CD4-positive, alpha-beta T cell (primary cell): Measurements from ENCODE around the gene ZNF223. TPM values are rescaled to one million over a fixed set of nuclear protein-coding genes. Genes with fewer than 3 reads are reported as not detected.

Experiments
- ATAC-seq: fragments of 200-7000 bp; cut with Tn5 transposase; one replicate; pipeline ENCODE4 v1.10.0; 2022; ENCODE audit warnings: mild to moderate bottlenecking; ENCODE audit not compliant: poor library complexity
- CTCF ChIA-PET: fragments of 350-600 bp; sonication (Branson Sonifier 250); formaldehyde crosslinking; loops from one replicate; lab custom pipeline; 2021; ENCODE audit warnings: antibody characterized with exemption, inconsistent platforms; lab: Charles Lee
- POLR2A ChIA-PET: fragments of 350-600 bp; sonication (Branson Sonifier 250); formaldehyde crosslinking; loops from one replicate; lab custom pipeline; 2021; ENCODE audit warnings: antibody characterized with exemption, inconsistent platforms; lab: Charles Lee
- DNase-seq, 14 experiments: peaks; one replicate each; pipeline ENCODE4 v3.0.0-alpha.2; 2013 to 2020; ENCODE audit warnings: mixed read lengths in 2 of 14
- H3K27ac ChIP-seq, 2 donors: one replicate each; pipeline versions ENCODE4 v1.5.1 to v1.7.0; 2013; ENCODE audit warnings: low read length in 2 of 2, low read depth in 1 of 2, mild to moderate bottlenecking in 1 of 2
- H3K27me3 ChIP-seq, 2 experiments: 1 replicate in 1 of 2; 2 replicates in 1 of 2; pipeline versions ENCODE4 v1.6.1 to v1.7.0; 2013; ENCODE audit warnings: low read length in 2 of 2, control low read depth in 1 of 2, mild to moderate bottlenecking in 1 of 2, moderate library complexity in 1 of 2; ENCODE audit not compliant: insufficient read depth in 2 of 2, control insufficient read depth in 1 of 2
- H3K36me3 ChIP-seq: one replicate; pipeline ENCODE4 v1.6.1; 2013; ENCODE audit warnings: low read length, control low read depth; ENCODE audit not compliant: insufficient read depth
- H3K4me1 ChIP-seq: one replicate; pipeline ENCODE4 v1.6.1; 2013; ENCODE audit warnings: low read length, control low read depth; ENCODE audit not compliant: insufficient read depth
- H3K4me3 ChIP-seq: one replicate; pipeline ENCODE4 v1.5.1; 2013; ENCODE audit warnings: mild to moderate bottlenecking, low read length, moderate library complexity
- H3K9me3 ChIP-seq, 2 experiments: 1 replicate in 1 of 2; 2 replicates in 1 of 2; pipeline versions ENCODE4 v1.6.1 to v1.7.0; 2013; ENCODE audit warnings: low read length in 2 of 2, mild to moderate bottlenecking in 2 of 2, control low read depth in 1 of 2, moderate library complexity in 1 of 2; ENCODE audit not compliant: control insufficient read depth in 1 of 2, insufficient read depth in 1 of 2
- H3K27ac Mint-ChIP-seq: one replicate; pipeline ENCODE4 v1.8.0; 2020; ENCODE audit warnings: mixed read lengths
- H3K27me3 Mint-ChIP-seq: one replicate; pipeline ENCODE4 v1.8.0; 2021; ENCODE audit warnings: mixed read lengths
- H3K36me3 Mint-ChIP-seq: one replicate; pipeline ENCODE4 v1.8.0; 2021; ENCODE audit warnings: low read depth, mixed read lengths
- H3K4me1 Mint-ChIP-seq: one replicate; pipeline ENCODE4 v1.8.0; 2021; ENCODE audit warnings: low read depth, mixed read lengths
- H3K4me3 Mint-ChIP-seq: one replicate; pipeline ENCODE4 v1.8.0; 2020; ENCODE audit warnings: mild to moderate bottlenecking, mixed read lengths
- H3K9me3 Mint-ChIP-seq: one replicate; pipeline ENCODE4 v1.8.0; 2020; ENCODE audit warnings: mixed read lengths
- intact Hi-C, 2 experiments: fragments of 100-400 bp; cut with DNase I in 1 of 2; cut with micrococcal nuclease in 1 of 2; formaldehyde crosslinking; loops; one replicate each; pipeline versions ENCODE4 v1.15.1 to v1.9.0; 2023 to 2025; cut with DNase I, micrococcal nuclease
- total RNA-seq, 174 experiments: library from RNA in 2 of 174; stranded (reverse) in 2 of 174; gene quantifications; one replicate each; pipeline ENCODE4 v1.2.3 and lab custom pipeline; 2021 to 2026
- TF ChIP-seq, protein P1 (sequence below): fragments of 200-600 bp; IDR thresholded peaks from one replicate; pipeline ENCODE4 v1.8.0; 2022; ENCODE audit warnings: antibody characterized with exemption, mild to moderate bottlenecking

The ZNF223 gene
- total RNA-seq, 2 experiments from 2014 or later: 0.67 to 1.1 TPM

GRCh38 chr19:44071824-44072542, 20.1 kb downstream of the ZNF223 start, which contains the start of gene ZNF284:
Gene ZNF284, plus strand, starts transcription at chr19:44072159. Its CDS starts 4,231 bp downstream, at chr19:44076390.
- Mint-ChIP-seq H3K9me3 (peaks cover 16% of the 10 kb centered on the region), H3K4me1 (peaks cover 24% of the 10 kb centered on the region), H3K27me3 (no peaks in the 10 kb centered on the region), H3K36me3 (peaks cover 57% of the 10 kb centered on the region), H3K27ac (peak within 1 kb of the TSS; percentile 79), H3K4me3 (peak within 1 kb of the TSS; percentile 90)
- DNase-seq: peak; percentile 65 to 93 (median 78)
- CTCF ChIA-PET: interaction anchor here (1.0 to 2.3 kb wide), 2 partner anchors 23 kb away, joined by 3 to 5 read pairs; no protein-coding TSS in a partner anchor
- H3K27me3 ChIP-seq: no peaks in the 10 kb centered on the region
- peak; percentile 98 for ATAC-seq
- intact Hi-C loops: loop anchor here (1.0 to 5.0 kb wide), 7 partner anchors 22 to 135 kb away; partner anchors contain the start of genes ZNF224 (in 2 of the 2), ZNF155 (in 1 of the 2), ZNF222 (in 1 of the 2) and ZNF225 (in 1 of the 2)
- peaks cover under 1% of the 10 kb centered on the region for H3K36me3 ChIP-seq
- POLR2A ChIA-PET: interaction anchor here (0.5 to 1.0 kb wide), 3 partner anchors 93 to 242 kb away, joined by 3 to 4 read pairs (median 3); partner anchors contain the start of genes ZNF226 and ZNF45
- peaks cover 18% of the 10 kb centered on the region for H3K4me1 ChIP-seq
- peak within 1 kb of the TSS; percentile 39 to 43 for H3K27ac ChIP-seq
- TF ChIP-seq, protein P1, sequence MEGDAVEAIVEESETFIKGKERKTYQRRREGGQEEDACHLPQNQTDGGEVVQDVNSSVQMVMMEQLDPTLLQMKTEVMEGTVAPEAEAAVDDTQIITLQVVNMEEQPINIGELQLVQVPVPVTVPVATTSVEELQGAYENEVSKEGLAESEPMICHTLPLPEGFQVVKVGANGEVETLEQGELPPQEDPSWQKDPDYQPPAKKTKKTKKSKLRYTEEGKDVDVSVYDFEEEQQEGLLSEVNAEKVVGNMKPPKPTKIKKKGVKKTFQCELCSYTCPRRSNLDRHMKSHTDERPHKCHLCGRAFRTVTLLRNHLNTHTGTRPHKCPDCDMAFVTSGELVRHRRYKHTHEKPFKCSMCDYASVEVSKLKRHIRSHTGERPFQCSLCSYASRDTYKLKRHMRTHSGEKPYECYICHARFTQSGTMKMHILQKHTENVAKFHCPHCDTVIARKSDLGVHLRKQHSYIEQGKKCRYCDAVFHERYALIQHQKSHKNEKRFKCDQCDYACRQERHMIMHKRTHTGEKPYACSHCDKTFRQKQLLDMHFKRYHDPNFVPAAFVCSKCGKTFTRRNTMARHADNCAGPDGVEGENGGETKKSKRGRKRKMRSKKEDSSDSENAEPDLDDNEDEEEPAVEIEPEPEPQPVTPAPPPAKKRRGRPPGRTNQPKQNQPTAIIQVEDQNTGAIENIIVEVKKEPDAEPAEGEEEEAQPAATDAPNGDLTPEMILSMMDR: no peak
- H3K4me3 ChIP-seq: peak within 1 kb of the TSS; percentile 78
- H3K9me3 ChIP-seq: peaks cover 5 to 19% of the 10 kb centered on the region in 2 experiments

DNA sequence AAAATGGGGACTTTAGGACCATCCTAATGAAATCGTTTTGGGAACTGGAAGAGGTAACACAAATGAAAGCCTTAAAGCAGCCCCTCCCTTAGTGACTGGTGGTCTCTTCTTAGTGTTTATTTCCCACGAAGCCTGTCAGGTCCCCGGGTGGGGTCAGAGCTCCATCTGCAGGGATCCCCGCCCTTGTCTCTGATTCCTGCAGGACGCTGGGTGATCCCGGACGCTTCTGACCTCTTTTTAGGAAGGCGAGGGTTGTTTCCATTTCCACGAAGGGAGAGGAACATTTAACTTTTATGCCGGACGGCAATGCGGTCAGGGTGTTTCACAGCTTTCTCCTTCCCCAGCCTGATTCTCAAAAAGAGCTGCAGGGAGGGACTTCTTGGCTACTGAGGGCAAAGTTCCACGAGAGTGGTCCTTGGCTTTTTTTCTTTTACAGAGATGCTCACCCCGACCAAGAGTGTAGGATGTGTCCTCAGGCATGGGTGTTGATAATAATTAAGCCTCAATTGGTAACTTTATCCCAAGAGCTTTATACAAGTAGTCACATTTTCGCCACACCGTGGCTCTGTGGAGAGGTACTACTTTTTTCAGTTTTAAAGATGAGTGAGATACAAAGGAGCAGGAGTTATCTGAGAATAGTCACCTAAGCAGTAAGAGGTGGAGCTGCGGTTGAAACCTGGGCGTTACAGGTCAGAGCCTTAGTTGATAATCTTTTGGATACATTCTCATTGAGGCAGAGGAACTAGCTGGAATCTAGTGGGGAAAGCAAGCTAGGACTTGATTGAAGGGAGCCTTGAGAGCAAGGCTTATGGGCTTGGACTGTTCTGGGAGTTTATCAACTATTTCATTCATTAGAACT, 20.9 kb downstream of the ZNF223 start:
- ATAC-seq: no peak
- peaks cover 24% of the 10 kb centered on the region for H3K4me1 Mint-ChIP-seq
- peaks cover 13% of the 10 kb centered on the region for H3K9me3 Mint-ChIP-seq
- Histone ChIP-seq H3K4me3 (peak overlapping the region; percentile 78), H3K36me3 (peaks cover 8% of the 10 kb centered on the region), H3K9me3 (peaks cover 5 to 11% of the 10 kb centered on the region in 2 experiments), H3K27me3 (no peaks in the 10 kb centered on the region), H3K4me1 (peaks cover 18% of the 10 kb centered on the region), H3K27ac (no peak overlapping the region)
- H3K27me3 Mint-ChIP-seq: no peaks in the 10 kb centered on the region
- POLR2A ChIA-PET: interaction anchor here (0.5 to 1.0 kb wide), 3 partner anchors 22 to 242 kb away, joined by 3 to 10 read pairs (median 4); partner anchors contain the start of genes ZNF224 and ZNF45
- intact Hi-C loops: loop anchor here (1.0 to 5.0 kb wide), 6 partner anchors 22 to 135 kb away; partner anchors contain the start of genes ZNF224 (in 2 of the 2), ZNF155 (in 1 of the 2), ZNF225 (in 1 of the 2) and ZNF230 (in 1 of the 2)
- TF ChIP-seq, protein P1: no peak
- H3K4me3 Mint-ChIP-seq: peak overlapping the region; percentile 90
- DNase-seq: no peak
- H3K36me3 Mint-ChIP-seq: peaks cover 59% of the 10 kb centered on the region
- peak overlapping the region; percentile 79 for H3K27ac Mint-ChIP-seq
- CTCF ChIA-PET: interaction anchor here (2.3 kb wide), 1 partner anchor 22 kb away, joined by 5 read pairs; no protein-coding TSS in a partner anchor

GRCh38 chr19:44076325-44076724, 24.5 kb downstream of the ZNF223 start:
- H3K9me3 Mint-ChIP-seq: peaks cover 7% of the 10 kb centered on the region
- H3K36me3 ChIP-seq: peaks cover 15% of the 10 kb centered on the region
- ATAC-seq: no peak
- no peak overlapping the region for H3K27ac Mint-ChIP-seq
- DNase-seq: no peak
- CTCF ChIA-PET: no interaction called here
- TF ChIP-seq, protein P1: no peak
- intact Hi-C loops: no loop called here
- no peak overlapping the region for H3K4me3 ChIP-seq
- no peaks in the 10 kb centered on the region for H3K27me3 Mint-ChIP-seq
- H3K4me1 Mint-ChIP-seq: peaks cover 20% of the 10 kb centered on the region
- H3K9me3 ChIP-seq: no peaks in the 10 kb centered on the region
- peaks cover 15% of the 10 kb centered on the region for H3K4me1 ChIP-seq
- no peak overlapping the region for H3K27ac ChIP-seq
- H3K27me3 ChIP-seq: no peaks in the 10 kb centered on the region
- POLR2A ChIA-PET: no interaction called here
- H3K4me3 Mint-ChIP-seq: no peak overlapping the region
- H3K36me3 Mint-ChIP-seq: peaks cover 59% of the 10 kb centered on the region
